ENCODE measurements around the gene SHC2. TPM values are rescaled to one million over a fixed set of nuclear protein-coding genes. Genes with fewer than 3 reads are reported as not detected.

SHC2 gene
- total RNA-seq, 1 experiment from 2014 or later, result 16.6 TPM

GRCh38 chr19:441213-441836 is 19.5 kb downstream of the SHC2 start:
- Histone ChIP-seq H2AK5ac (ENCODE audit: insufficient read length, low read length) (no peak overlapping the region), H4K8ac (replicated peaks; ENCODE audit: insufficient read length, low read depth, low read length) (no peak overlapping the region), H3K79me1 (ENCODE audit: insufficient read depth, low read depth, low read length, poor library complexity, severe bottlenecking) (no peaks in the 10 kb centered on the region), H2BK120ac (ENCODE audit: low read depth, low read length, poor library complexity, severe bottlenecking) (no peak overlapping the region), H3K27ac (ENCODE audit: insufficient read length, low read depth, low read length) (no peak overlapping the region), H3T11ph (ENCODE audit: low read length) (no peak overlapping the region), H3K14ac (ENCODE audit: insufficient read depth, low read length) (peak overlapping the region; percentile 66; the same call in 1 of the 2 replicates), H3K23ac (ENCODE audit: insufficient read length, low read depth, low read length) (no peak overlapping the region), H3K56ac (ENCODE audit: insufficient read length, low read depth, low read length) (no peak overlapping the region), H2BK5ac (ENCODE audit: insufficient read length, low read length) (no peak overlapping the region), H3K9ac (ENCODE audit: extremely low read depth, insufficient read length, low read length) (no peak overlapping the region), H2BK12ac (ENCODE audit: insufficient read length, low read depth, low read length) (no peak overlapping the region), H3K23me2 (ENCODE audit: insufficient read length, low read depth, low read length, poor library complexity, severe bottlenecking) (no peaks in the 10 kb centered on the region), H3K4me2 (ENCODE audit: insufficient read depth, insufficient read length, low read length) (no peak overlapping the region), H2AFZ (ENCODE audit: low read length) (no peak overlapping the region), H4K91ac (ENCODE audit: insufficient read length, low read depth, low read length) (no peak overlapping the region), H3K79me2 (ENCODE audit: insufficient read depth, low read length) (no peaks in the 10 kb centered on the region), H2BK15ac (ENCODE audit: low read depth, low read length) (no peak overlapping the region), H3K9me3 (ENCODE audit: control insufficient read depth, low read depth, low read length) (no peaks in the 10 kb centered on the region), H4K5ac (ENCODE audit: insufficient read length, low read depth, low read length) (no peak overlapping the region), H3K4me1 (ENCODE audit: insufficient read depth, low read length) (no peaks in the 10 kb centered on the region; the same call in 1 of the 2 replicates), H3K18ac (ENCODE audit: insufficient read length, low read depth, low read length) (peak overlapping the region; percentile 44), H4K20me1 (ENCODE audit: control insufficient read depth, insufficient read depth, insufficient read length) (no peaks in the 10 kb centered on the region), H3K4ac (ENCODE audit: low read depth, low read length) (no peak overlapping the region; the same call in 1 of the 2 replicates), H2BK20ac (ENCODE audit: low read depth, low read length, poor library complexity, severe bottlenecking) (no peak overlapping the region), H3K27me3 (ENCODE audit: insufficient read depth, low read length) (no peaks in the 10 kb centered on the region; the same call in 1 of the 2 replicates)
- Mint-ChIP-seq H3K36me3 (ENCODE audit: insufficient read depth in 1 of 3, low read depth in 3 of 3) (peaks cover 0 to 10% (median 5%) of the 10 kb centered on the region in 3 experiments; a peak in 4 of 7 replicates), H3K27ac (peak overlapping the region in 1 of 3 experiments; percentile 18; a peak in 2 of 7 replicates), H3K27me3 (ENCODE audit: low read depth) (peaks cover 4% of the 10 kb centered on the region), H3K4me3 (no peak overlapping the region; a peak in 1 of 5 replicates), H3K9me3 (peaks cover 4 to 16% of the 10 kb centered on the region in 2 experiments; a peak in 3 of 5 replicates), H3K4me1 (peaks cover 10 to 14% of the 10 kb centered on the region in 2 experiments)
- no peak for DNase-seq
- TF ChIP-seq CTCF (conservative IDR thresholded peaks at IDR 0.05), result no peak
- no CpG with 5 or more reads among the region's 23 CpGs for WGBS (ENCODE audit: extremely low coverage, insufficient read length, low lambda C conversion rate)
